Myocyte (in vitro differentiated cells): ENCODE data around the gene HSPBP1. TPM values are rescaled to one million over a fixed set of nuclear protein-coding genes. Genes with fewer than 3 reads are reported as not detected.

ENCODE experiments used
- DNase-seq: peaks from one replicate; pipeline ENCODE4 v3.0.0-alpha.2; 2012; ENCODE audit warnings: low read depth
- total RNA-seq: library from RNA; depleted of rRNA; stranded (reverse); fragments of >200 nt; gene quantifications from 2 replicates; pipeline ENCODE4 v1.2.3, GENCODE V29; 2014

Gene HSPBP1
- total RNA-seq, 1 donor from 2014 or later = 39.3 TPM

- DNase-seq = no peak
Measured at GRCh38 chr19:55275851-55276719, 3.8 kb downstream of the HSPBP1 start.

GRCh38 chr19:55273978-55274707 lies 5.8 kb downstream of the HSPBP1 start:
- DNase-seq = no peak

DNA sequence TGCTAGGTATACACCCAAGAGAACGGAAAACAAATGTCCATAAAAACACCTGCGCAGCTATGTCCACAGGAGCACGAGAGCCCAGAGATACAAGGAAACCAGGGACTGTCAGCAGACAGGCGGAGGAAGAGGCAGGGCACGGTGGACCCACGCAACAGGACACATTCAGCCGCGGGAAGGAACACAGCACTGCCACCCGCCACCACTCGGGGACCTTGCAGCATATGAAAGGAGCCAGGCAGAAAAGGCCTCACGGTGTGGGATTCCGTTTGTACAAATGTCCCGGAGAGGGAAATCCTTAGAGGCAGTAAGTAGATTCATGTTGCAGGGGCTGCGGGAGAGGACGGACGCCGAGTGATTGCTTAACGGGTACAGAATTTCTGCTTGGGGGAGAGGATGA lies 7.8 kb downstream of the HSPBP1 start:
- no peak for DNase-seq

GRCh38 chr19:55270172-55270942 lies 9.6 kb downstream of the HSPBP1 start:
- no peak for DNase-seq

DNA sequence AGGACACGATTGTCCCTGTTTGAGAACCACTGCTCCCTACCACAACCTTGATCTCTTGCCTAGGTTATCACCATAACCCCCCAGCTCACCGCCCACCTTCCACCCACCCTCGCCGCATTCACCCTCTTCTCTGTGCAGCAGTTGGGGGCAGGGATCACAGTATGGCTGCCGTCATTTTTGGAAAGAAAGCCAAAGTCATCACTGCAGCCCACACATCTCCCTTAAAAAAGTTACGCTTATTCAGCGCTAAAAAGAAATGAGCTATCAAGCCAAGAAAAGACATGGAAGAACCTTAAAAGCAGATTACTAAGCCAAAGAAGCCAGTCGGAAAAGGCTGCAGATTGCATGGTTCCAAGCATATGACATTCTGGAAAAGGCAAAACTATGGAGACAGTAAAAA lies 10.6 kb downstream of the HSPBP1 start:
- DNase-seq = no peak

DNA sequence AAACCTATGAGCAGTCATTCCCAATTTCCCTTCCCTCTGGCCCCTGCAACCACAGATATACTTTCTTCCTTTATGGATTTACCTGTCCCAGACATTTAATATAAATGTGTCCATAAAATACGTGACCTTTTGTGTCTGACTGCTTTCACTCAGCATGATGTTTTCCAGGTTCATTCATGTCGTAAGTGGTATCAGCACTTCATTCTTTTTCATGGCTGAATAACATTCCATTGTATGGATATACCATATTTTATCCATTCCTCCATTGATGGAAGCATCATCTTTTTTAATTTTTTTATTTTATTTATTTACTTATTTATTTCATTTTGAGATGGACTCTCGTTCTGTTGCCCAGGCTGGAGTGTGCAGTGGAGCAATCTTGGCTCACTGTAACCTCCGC lies 13.1 kb downstream of the HSPBP1 start:
- no peak for DNase-seq

DNA sequence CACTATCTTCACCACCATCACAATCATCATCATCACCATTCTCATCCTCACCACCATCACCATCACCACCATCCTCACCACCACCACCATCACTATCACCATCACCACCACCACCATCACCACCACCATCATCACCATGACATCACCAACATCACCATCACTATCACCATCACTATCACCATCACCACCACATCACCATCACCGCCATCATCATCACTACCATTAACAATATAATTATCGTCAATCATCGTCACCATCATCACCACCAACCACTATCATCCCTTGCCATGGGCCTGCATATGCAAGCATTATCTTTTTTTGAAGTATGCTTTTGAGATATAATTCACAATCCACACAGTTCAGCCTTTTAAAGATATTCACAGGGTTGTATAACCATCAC lies 13.5 kb downstream of the HSPBP1 start:
- DNase-seq = no peak

GRCh38 chr19:55265723-55266386 lies 14.1 kb downstream of the HSPBP1 start:
- no peak for DNase-seq

DNA sequence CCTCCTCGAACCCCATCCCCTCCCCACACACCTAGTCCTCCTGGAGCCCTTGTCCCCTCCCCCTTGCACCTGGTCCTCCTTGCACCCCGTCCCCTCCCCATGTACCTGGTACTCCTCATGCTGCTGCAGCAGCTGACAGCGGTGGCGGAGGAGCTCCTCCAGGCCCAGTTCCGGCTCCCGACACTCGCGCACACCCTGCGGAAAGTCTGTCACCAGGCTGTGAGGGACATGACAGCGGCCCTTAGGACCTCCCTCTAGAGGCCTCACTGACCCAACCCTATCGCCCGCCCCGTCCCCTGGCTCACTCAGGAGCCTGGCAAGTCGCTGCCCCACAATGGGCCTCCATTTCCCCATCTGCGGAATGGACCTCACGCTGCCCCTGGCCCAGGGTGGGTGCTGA lies 14.7 kb downstream of the HSPBP1 start:
- no peak for DNase-seq

DNA sequence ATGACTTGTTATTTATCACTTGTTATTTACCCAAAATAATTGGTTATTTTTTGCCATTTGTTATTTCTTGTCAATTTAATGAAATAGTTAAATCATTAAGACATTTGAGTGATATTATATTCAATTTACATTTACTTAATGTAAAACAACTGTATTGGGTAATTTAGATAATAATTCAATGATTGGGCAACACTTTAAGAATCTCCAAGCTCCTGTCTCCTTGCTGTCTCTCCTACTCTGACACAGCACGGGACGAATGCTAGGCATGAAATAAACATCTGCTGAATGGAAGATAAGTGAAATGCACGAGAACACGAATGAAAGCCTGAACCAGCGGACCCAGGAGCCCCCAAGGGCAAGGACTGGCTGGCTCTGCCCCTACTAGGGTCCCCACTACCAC lies 15.4 kb downstream of the HSPBP1 start:
- DNase-seq = no peak

- no peak for DNase-seq
Measured at GRCh38 chr19:55262359-55262758, 17.6 kb downstream of the HSPBP1 start.

DNA sequence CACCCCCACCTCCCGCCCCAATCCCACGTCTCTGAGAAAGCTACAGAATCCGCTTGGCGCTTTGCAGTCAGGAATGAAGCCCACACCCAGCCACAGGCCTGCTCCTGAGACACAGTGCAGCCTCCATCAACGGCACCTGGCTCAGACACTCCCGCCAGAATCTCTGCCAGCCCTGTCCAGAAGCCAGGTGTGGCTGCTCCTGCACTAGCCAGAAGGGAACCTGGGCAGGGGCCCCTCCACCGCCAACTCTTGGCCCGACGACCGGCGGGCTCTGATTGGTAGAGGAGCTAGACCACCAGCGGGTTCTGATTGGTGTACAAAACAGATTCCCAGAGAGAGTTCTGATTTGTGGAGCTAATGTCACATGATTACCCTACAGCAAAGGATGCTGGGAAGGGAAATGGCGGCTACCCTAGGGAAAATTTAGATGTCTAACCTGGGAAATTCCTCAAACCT lies 18.2 kb downstream of the HSPBP1 start:
- DNase-seq = no peak

GRCh38 chr19:55259540-55260210 lies 20.2 kb downstream of the HSPBP1 start:
- no peak for DNase-seq

DNA sequence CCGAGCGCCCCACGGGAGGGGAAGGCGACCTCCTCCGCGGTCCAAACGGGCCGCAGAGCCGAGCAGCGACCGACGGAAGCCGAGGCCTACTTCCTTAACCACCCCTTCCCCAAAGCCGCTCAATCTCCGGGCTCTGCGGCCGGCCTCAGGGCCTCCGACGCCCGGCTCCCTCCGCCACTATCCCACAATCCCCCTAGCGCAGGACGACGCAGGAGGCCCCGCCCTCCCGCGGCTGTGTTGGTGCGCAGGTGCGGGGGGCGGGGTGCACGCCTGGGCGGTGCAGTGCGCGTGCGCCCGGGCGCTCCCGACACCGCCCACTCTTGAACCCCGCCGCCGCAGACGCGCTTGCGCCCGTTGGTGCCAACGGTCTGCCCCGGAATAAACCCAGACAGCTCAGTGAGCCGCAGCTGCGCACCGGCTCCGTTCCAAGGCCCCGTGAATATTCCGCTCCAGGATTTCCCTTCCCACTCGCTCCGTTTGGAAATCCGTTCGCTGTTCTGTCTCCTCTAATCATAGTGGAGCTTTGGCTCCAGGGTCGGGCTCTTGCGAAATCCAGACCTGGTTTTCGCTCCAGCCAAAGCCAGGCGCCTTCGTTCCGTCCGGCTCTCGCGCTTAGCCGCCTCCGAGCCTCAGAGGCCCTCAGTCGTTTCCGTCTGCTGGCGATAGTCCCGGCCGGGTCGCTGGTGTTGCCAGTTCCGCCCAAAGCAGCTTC lies 20.9 kb downstream of the HSPBP1 start, which contains the start of gene PPP6R1:
TSS of gene PPP6R1 (minus strand) at position 190 of the 712 bp plus-strand sequence. CDS start 11,914 bp downstream, outside the sequence.
- DNase-seq = peak; percentile 100

GRCh38 chr19:55258476-55258827 lies 21.5 kb downstream of the HSPBP1 start:
- no peak for DNase-seq

GRCh38 chr19:55257461-55258420 lies 22.2 kb downstream of the HSPBP1 start:
- peak; percentile 15 for DNase-seq

DNA sequence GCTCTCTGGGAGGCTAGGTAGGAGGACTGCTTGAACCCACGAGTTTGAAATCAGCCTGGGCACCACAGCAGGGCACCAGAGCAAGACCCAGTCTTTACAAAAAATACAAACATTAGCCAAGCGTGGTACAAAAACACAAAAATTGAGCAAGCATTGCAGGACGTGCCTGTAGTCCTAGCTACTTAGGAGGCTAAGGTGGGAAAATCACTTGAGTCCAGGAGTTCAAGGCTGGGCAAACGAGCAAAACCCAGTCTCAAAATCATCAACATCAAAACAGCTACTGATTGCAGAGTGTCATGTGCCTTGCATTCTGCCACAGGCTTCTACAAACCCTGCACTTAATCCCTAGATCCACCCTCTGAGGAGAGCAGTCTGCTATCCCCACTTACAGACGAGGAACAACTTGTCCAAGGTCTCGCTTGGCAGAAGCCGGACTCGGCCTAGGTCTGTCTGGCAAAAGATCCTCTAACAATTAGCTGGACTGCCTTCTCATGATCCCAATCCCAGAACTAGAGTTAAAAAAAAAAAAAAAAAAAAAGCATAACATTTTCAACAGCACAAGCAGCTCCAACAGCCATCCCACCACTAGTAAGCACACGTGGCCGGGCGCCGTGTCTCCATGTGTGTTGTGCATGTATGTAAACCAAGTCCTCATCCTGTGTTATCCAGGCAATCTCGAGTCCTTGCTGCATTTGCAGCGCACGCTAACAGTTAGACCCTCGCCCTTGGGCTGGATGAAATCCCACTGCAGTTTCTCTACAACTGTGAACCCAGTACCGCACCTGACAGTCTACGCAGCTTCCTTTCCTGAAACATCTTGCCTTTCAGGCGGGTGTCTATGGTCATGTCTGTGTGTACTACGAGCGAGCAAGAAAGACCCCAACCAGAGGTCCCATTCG lies 23.1 kb downstream of the HSPBP1 start:
- DNase-seq = no peak
